SH-SY5Y (cell line): ENCODE data around the gene BCKDHB.

Source experiments
- GATA2 ChIP-seq: IDR thresholded peaks from 2 replicates; pipeline ENCODE4 v1.6.1; 2011; ENCODE audit warnings: mild to moderate bottlenecking, low read depth, low read length
- GATA3 ChIP-seq: IDR thresholded peaks from 2 replicates; pipeline ENCODE4 v1.6.1; 2011; ENCODE audit warnings: low read depth, mild to moderate bottlenecking, low read length, moderate library complexity

- no peak for TF ChIP-seq GATA2
- no peak for TF ChIP-seq GATA3
These were observed 150.2 kb downstream of the BCKDHB start for GRCh38 chr6:80256691-80257090.
